SJSA1 (cell line): ENCODE measurements around the gene ANGPTL1. TPM values are rescaled to one million over a fixed set of nuclear protein-coding genes. Genes with fewer than 3 reads are reported as not detected.

Experiments
- total RNA-seq: library from RNA; depleted of rRNA; stranded (reverse); fragments of >200 nt; shearing (Covaris generic); gene quantifications from 2 replicates; pipeline ENCODE4 v1.2.3, GENCODE V29; 2014; rRNA removed

ANGPTL1 gene
- total RNA-seq, 1 experiment from 2014 or later, result 0.13 TPM

Other genes starting within 250 kb of the ANGPTL1 start
- gene RALGPS2, start 145.8 kb downstream of the ANGPTL1 start, total RNA-seq, result 14.9 and 21.4 TPM in 2 replicates
- 50.7 and 52.6 TPM in 2 replicates for gene FAM20B, start 154.8 kb upstream of the ANGPTL1 start, total RNA-seq
- gene TOR3A, start 211.0 kb upstream of the ANGPTL1 start, total RNA-seq, result 27.9 and 30.8 TPM in 2 replicates